ENCODE data around the gene PIH1D2.
"Not testable (repeated sequence)": the region's sequence is repeated elsewhere in the genome, so short reads cannot be mapped to it uniquely, and the experiment has no call there.

The PIH1D2 gene

GRCh38 chr11:112046647-112047046 lies 27.2 kb downstream of the PIH1D2 start:
- WGBS = 100% methylated on average over 1 of the region's 2 CpGs
- H3K18ac ChIP-seq (ENCODE audit: low read depth in 1 of 2, low read length in 2 of 2); H4K8ac ChIP-seq (ENCODE audit: low read length); H3K27ac ChIP-seq (ENCODE audit: low read length, poor library complexity, severe bottlenecking); H3K9me3 ChIP-seq (ENCODE audit: control insufficient read depth, low read length); H2BK120ac ChIP-seq (ENCODE audit: low read depth, low read length); H2AK5ac ChIP-seq (ENCODE audit: low read length, severe bottlenecking); H2BK12ac ChIP-seq (ENCODE audit: low read length in 2 of 2); DNase-seq; H3K4me1 ChIP-seq (ENCODE audit: control insufficient read depth, insufficient read depth, low read depth, low read length); H2BK15ac ChIP-seq (ENCODE audit: low read depth, poor library complexity, severe bottlenecking); H3K4me2 ChIP-seq (ENCODE audit: low read length, poor library complexity, severe bottlenecking); H2AFZ ChIP-seq (ENCODE audit: low read depth, low read length); H3K4ac ChIP-seq (ENCODE audit: low read depth in 1 of 2, low read length in 2 of 2); H3K4me3 ChIP-seq (ENCODE audit: insufficient read depth in 1 of 2, low read depth in 1 of 2, low read length in 2 of 2); H3K9ac ChIP-seq (ENCODE audit: low read length); H3K27me3 ChIP-seq (ENCODE audit: control insufficient read depth in 1 of 2, insufficient read depth in 1 of 2, low read length in 2 of 2); H3K14ac ChIP-seq (ENCODE audit: low read length in 2 of 2); H2BK5ac ChIP-seq (ENCODE audit: low read depth, low read length, poor library complexity, severe bottlenecking); H4K91ac ChIP-seq (ENCODE audit: low read length); H3K23ac ChIP-seq (ENCODE audit: low read length in 2 of 2): not testable (repeated sequence)
- H3K36me3 ChIP-seq (ENCODE audit: control insufficient read depth in 1 of 2, insufficient read depth in 2 of 2, low read depth in 1 of 2, low read length in 2 of 2) = peaks cover 13 to 80% of the 10 kb centered on the region in 2 experiments
- H3K79me1 ChIP-seq (replicated peaks; ENCODE audit: low read length, poor library complexity, severe bottlenecking) = peaks cover 15% of the 10 kb centered on the region

DNA sequence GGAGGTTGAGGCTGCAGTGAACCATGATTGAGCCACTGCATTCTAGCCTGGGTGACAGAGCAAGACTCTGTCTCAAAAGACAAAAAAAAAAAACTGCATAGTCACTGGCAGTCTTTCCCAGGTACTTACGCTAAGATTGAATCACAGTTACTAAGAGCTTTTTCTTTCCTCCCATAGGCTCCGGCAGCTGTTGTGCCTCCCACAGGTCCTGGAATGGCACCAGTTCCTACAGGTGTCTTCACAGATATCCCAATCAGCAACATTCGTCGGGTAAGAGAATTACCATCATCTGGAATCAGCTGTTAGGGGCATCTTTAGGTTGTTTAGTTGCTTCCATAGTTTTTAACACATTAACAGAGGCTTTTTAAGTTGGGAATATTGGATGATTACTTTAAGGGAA lies 28.9 kb downstream of the PIH1D2 start:
- H3K18ac ChIP-seq (ENCODE audit: low read depth in 1 of 2, low read length in 2 of 2) = peak overlapping the region in 1 of 2 experiments; percentile 24
- peaks cover 13 to 78% of the 10 kb centered on the region in 2 experiments for H3K36me3 ChIP-seq (ENCODE audit: control insufficient read depth in 1 of 2, insufficient read depth in 2 of 2, low read depth in 1 of 2, low read length in 2 of 2)
- no peak overlapping the region for H2BK12ac ChIP-seq (ENCODE audit: low read length in 2 of 2)
- no peak overlapping the region for H2AK5ac ChIP-seq (ENCODE audit: low read length, severe bottlenecking)
- no peak overlapping the region for H3K4ac ChIP-seq (ENCODE audit: low read depth in 1 of 2, low read length in 2 of 2)
- no peaks in the 10 kb centered on the region for H3K27me3 ChIP-seq (ENCODE audit: control insufficient read depth in 1 of 2, insufficient read depth in 1 of 2, low read length in 2 of 2)
- H3K23ac ChIP-seq (ENCODE audit: low read length in 2 of 2) = no peak overlapping the region
- no peak overlapping the region for H2BK15ac ChIP-seq (ENCODE audit: low read depth, poor library complexity, severe bottlenecking)
- H2BK120ac ChIP-seq (ENCODE audit: low read depth, low read length) = no peak overlapping the region
- WGBS = 100% methylated on average over 2 of the region's 4 CpGs
- no peak overlapping the region for H4K91ac ChIP-seq (ENCODE audit: low read length)
- H3K4me1 ChIP-seq (ENCODE audit: control insufficient read depth, insufficient read depth, low read depth, low read length) = no peaks in the 10 kb centered on the region
- H4K8ac ChIP-seq (ENCODE audit: low read length) = no peak overlapping the region
- no peak overlapping the region for H2BK5ac ChIP-seq (ENCODE audit: low read depth, low read length, poor library complexity, severe bottlenecking)
- no peak overlapping the region for H3K14ac ChIP-seq (ENCODE audit: low read length in 2 of 2)
- peaks cover 13% of the 10 kb centered on the region for H3K79me1 ChIP-seq (replicated peaks; ENCODE audit: low read length, poor library complexity, severe bottlenecking)
- no peak overlapping the region for H2AFZ ChIP-seq (ENCODE audit: low read depth, low read length)
- H3K4me3 ChIP-seq (ENCODE audit: insufficient read depth in 1 of 2, low read depth in 1 of 2, low read length in 2 of 2) = no peak overlapping the region
- no peak overlapping the region for H3K27ac ChIP-seq (ENCODE audit: low read length, poor library complexity, severe bottlenecking)
- H3K4me2 ChIP-seq (ENCODE audit: low read length, poor library complexity, severe bottlenecking) = no peak overlapping the region
- no peaks in the 10 kb centered on the region for H3K9me3 ChIP-seq (ENCODE audit: control insufficient read depth, low read length)
- no peak for DNase-seq
- no peak overlapping the region for H3K9ac ChIP-seq (ENCODE audit: low read length)

GRCh38 chr11:112042961-112043304 lies 30.9 kb downstream of the PIH1D2 start:
- no peak overlapping the region for H2BK12ac ChIP-seq (ENCODE audit: low read length in 2 of 2)
- H3K27me3 ChIP-seq (ENCODE audit: control insufficient read depth in 1 of 2, insufficient read depth in 1 of 2, low read length in 2 of 2) = no peaks in the 10 kb centered on the region
- H3K36me3 ChIP-seq (ENCODE audit: control insufficient read depth in 1 of 2, insufficient read depth in 2 of 2, low read depth in 1 of 2, low read length in 2 of 2) = peaks cover 13 to 78% of the 10 kb centered on the region in 2 experiments
- no peak overlapping the region for H2BK5ac ChIP-seq (ENCODE audit: low read depth, low read length, poor library complexity, severe bottlenecking)
- H4K8ac ChIP-seq (ENCODE audit: low read length) = no peak overlapping the region
- no peak overlapping the region for H3K14ac ChIP-seq (ENCODE audit: low read length in 2 of 2)
- H3K4me3 ChIP-seq (ENCODE audit: insufficient read depth in 1 of 2, low read depth in 1 of 2, low read length in 2 of 2) = no peak overlapping the region
- no peak overlapping the region for H3K4ac ChIP-seq (ENCODE audit: low read depth in 1 of 2, low read length in 2 of 2)
- no peak overlapping the region for H3K18ac ChIP-seq (ENCODE audit: low read depth in 1 of 2, low read length in 2 of 2)
- no peaks in the 10 kb centered on the region for H3K4me1 ChIP-seq (ENCODE audit: control insufficient read depth, insufficient read depth, low read depth, low read length)
- H2AFZ ChIP-seq (ENCODE audit: low read depth, low read length) = no peak overlapping the region
- H3K4me2 ChIP-seq (ENCODE audit: low read length, poor library complexity, severe bottlenecking) = no peak overlapping the region
- H3K27ac ChIP-seq (ENCODE audit: low read length, poor library complexity, severe bottlenecking) = no peak overlapping the region
- DNase-seq = no peak
- H3K23ac ChIP-seq (ENCODE audit: low read length in 2 of 2) = no peak overlapping the region
- no peak overlapping the region for H2BK120ac ChIP-seq (ENCODE audit: low read depth, low read length)
- H2BK15ac ChIP-seq (ENCODE audit: low read depth, poor library complexity, severe bottlenecking) = no peak overlapping the region
- H3K9me3 ChIP-seq (ENCODE audit: control insufficient read depth, low read length) = no peaks in the 10 kb centered on the region
- no peak overlapping the region for H4K91ac ChIP-seq (ENCODE audit: low read length)
- H3K79me1 ChIP-seq (replicated peaks; ENCODE audit: low read length, poor library complexity, severe bottlenecking) = peaks cover 12% of the 10 kb centered on the region
- H3K9ac ChIP-seq (ENCODE audit: low read length) = no peak overlapping the region
- no peak overlapping the region for H2AK5ac ChIP-seq (ENCODE audit: low read length, severe bottlenecking)
- WGBS = no CpG with 5 or more reads among the region's 2 CpGs

DNA sequence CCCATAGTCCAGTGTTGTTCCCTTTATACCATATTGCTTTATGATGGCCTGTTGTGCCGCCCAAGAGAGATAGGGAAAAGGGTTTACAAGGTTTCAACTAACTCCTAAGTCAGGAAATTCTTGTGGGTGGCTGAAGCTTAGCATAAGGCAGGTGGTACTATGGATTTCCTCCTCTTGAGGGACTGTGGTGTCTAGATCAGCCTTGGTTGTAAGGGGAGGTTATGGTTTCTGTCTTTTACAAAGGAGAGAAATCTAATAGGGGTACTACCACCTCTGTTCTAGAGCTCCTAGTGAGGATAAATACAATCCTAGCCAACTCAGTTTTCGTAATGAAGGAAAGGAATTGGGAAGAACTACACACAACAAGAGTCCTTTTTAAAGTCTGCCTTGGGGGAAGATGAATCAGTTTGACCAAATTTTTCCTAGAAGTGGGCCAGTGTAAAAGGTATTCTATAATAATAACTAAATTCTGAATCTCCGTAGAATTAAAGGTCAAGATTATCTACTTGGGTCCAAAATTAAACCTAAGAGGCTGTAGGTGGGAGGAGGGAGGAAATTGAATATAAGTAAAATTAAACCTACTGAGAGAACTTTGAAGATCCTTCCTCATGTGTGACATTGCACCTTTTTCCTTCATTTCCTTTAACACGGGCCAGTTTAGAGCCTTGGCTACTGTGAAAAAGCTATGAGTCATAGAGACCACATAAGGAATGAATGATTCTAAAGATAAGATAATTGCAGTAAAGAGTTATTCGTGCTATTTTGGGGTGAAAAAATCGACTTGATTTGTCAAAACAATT lies 31.5 kb downstream of the PIH1D2 start:
- H3K4me2 ChIP-seq (ENCODE audit: low read length, poor library complexity, severe bottlenecking) = no peak overlapping the region
- H3K79me1 ChIP-seq (replicated peaks; ENCODE audit: low read length, poor library complexity, severe bottlenecking) = peaks cover 13% of the 10 kb centered on the region
- H2BK15ac ChIP-seq (ENCODE audit: low read depth, poor library complexity, severe bottlenecking) = no peak overlapping the region
- no peak overlapping the region for H2AFZ ChIP-seq (ENCODE audit: low read depth, low read length)
- H3K4ac ChIP-seq (ENCODE audit: low read depth in 1 of 2, low read length in 2 of 2) = no peak overlapping the region
- H3K23ac ChIP-seq (ENCODE audit: low read length in 2 of 2) = no peak overlapping the region
- H3K36me3 ChIP-seq (ENCODE audit: control insufficient read depth in 1 of 2, insufficient read depth in 2 of 2, low read depth in 1 of 2, low read length in 2 of 2) = peaks cover 13 to 82% of the 10 kb centered on the region in 2 experiments
- H2BK120ac ChIP-seq (ENCODE audit: low read depth, low read length) = no peak overlapping the region
- no peaks in the 10 kb centered on the region for H3K9me3 ChIP-seq (ENCODE audit: control insufficient read depth, low read length)
- no peak overlapping the region for H3K14ac ChIP-seq (ENCODE audit: low read length in 2 of 2)
- H4K8ac ChIP-seq (ENCODE audit: low read length) = no peak overlapping the region
- 100% methylated on average over 1 of the region's 6 CpGs for WGBS
- H3K18ac ChIP-seq (ENCODE audit: low read depth in 1 of 2, low read length in 2 of 2) = no peak overlapping the region
- H2BK5ac ChIP-seq (ENCODE audit: low read depth, low read length, poor library complexity, severe bottlenecking) = no peak overlapping the region
- H2AK5ac ChIP-seq (ENCODE audit: low read length, severe bottlenecking) = no peak overlapping the region
- H3K4me1 ChIP-seq (ENCODE audit: control insufficient read depth, insufficient read depth, low read depth, low read length) = no peaks in the 10 kb centered on the region
- H3K4me3 ChIP-seq (ENCODE audit: insufficient read depth in 1 of 2, low read depth in 1 of 2, low read length in 2 of 2) = no peak overlapping the region
- no peak overlapping the region for H2BK12ac ChIP-seq (ENCODE audit: low read length in 2 of 2)
- no peak overlapping the region for H3K27ac ChIP-seq (ENCODE audit: low read length, poor library complexity, severe bottlenecking)
- no peak overlapping the region for H4K91ac ChIP-seq (ENCODE audit: low read length)
- no peak overlapping the region for H3K9ac ChIP-seq (ENCODE audit: low read length)
- DNase-seq = peak; percentile 70
- no peaks in the 10 kb centered on the region for H3K27me3 ChIP-seq (ENCODE audit: control insufficient read depth in 1 of 2, insufficient read depth in 1 of 2, low read length in 2 of 2)
